Peyer's patch (tissue), 4 donors: ENCODE measurements around the gene TXNDC12. TPM values are rescaled to one million over a fixed set of nuclear protein-coding genes. Genes with fewer than 3 reads are reported as not detected.
A peak's percentile ranks its signal among the peaks of the same experiment; 100 is the strongest.
"Not testable (repeated sequence)": the region's sequence is repeated elsewhere in the genome, so short reads cannot be mapped to it uniquely, and the experiment has no call there.

ENCODE experiments used
- DNase-seq, 3 donors: peaks; one replicate each; pipeline ENCODE4 v3.0.0-alpha.2; 2017 to 2019
- H3K27ac ChIP-seq, 4 donors: fragments of 200-600 bp; sonication (generic); one replicate each; pipeline ENCODE4 v1.5.1; 2016 to 2019
- H3K27me3 ChIP-seq, 2 donors: fragments of 200-600 bp; sonication (generic); one replicate each; pipeline ENCODE4 v1.5.1; 2019
- H3K36me3 ChIP-seq, 3 donors: fragments of 200-600 bp; sonication (generic); one replicate each; pipeline ENCODE4 v1.5.1; 2016 to 2019
- H3K4me1 ChIP-seq, 4 donors: fragments of 200-600 bp; sonication (generic); one replicate each; pipeline ENCODE4 v1.5.1; 2016 to 2019
- H3K4me3 ChIP-seq, 4 donors: fragments of 200-600 bp; sonication (generic); 1 replicate in 3 of 4; 2 replicates in 1 of 4; pipeline ENCODE4 v1.5.1; 2016 to 2019; ENCODE audit warnings: mild to moderate bottlenecking in 1 of 4
- H3K9me3 ChIP-seq, 4 donors: fragments of 200-600 bp; sonication (generic); one replicate each; pipeline ENCODE4 v1.5.1; 2016 to 2019; ENCODE audit warnings: mild to moderate bottlenecking in 1 of 4
- CTCF ChIP-seq, 6 experiments: fragments of 450-650 bp in 4 of 6; fragments of 200-600 bp in 2 of 6; sonication (generic) in 1 of 6; IDR thresholded peaks; one replicate each; pipeline ENCODE4 v1.5.1; 2017 to 2019; ENCODE audit warnings: antibody characterized with exemption in 6 of 6, mild to moderate bottlenecking in 3 of 6, moderate library complexity in 1 of 6
- POLR2A ChIP-seq, 2 donors: fragments of 450-650 bp; IDR thresholded peaks; one replicate each; pipeline ENCODE4 v1.5.1; 2017; ENCODE audit warnings: antibody characterized with exemption in 2 of 2, mild to moderate bottlenecking in 2 of 2, moderate library complexity in 2 of 2
- total RNA-seq, 4 donors: library from RNA; depleted of rRNA; stranded (reverse); fragments of >200 nt; gene quantifications; one replicate each; pipeline ENCODE4 v1.1.0, GENCODE V29; 2016

TXNDC12 gene
- total RNA-seq, 4 donors from 2014 or later: 14.9 to 25.0 (median 23.9) TPM

GRCh38 chr1:52033190-52034049, 21.6 kb downstream of the TXNDC12 start, which contains the start of gene KTI12:
TSS of gene KTI12 (minus strand) at chr1:52033810. CDS start at chr1:52033761, 49 bp downstream.
- H3K9me3 ChIP-seq: no peaks in the 10 kb centered on the region
- peaks cover 0 to 19% (median 3%) of the 10 kb centered on the region in 4 donors for H3K4me1 ChIP-seq
- H3K4me3 ChIP-seq: peak within 1 kb of the TSS; percentile 64 to 82 (median 74)
- H3K36me3 ChIP-seq: peaks cover 0 to 7% (median 0%) of the 10 kb centered on the region in 3 donors
- peak within 1 kb of the TSS; percentile 76 to 89 (median 87) for H3K27ac ChIP-seq
- TF ChIP-seq CTCF (IDR thresholded peaks at IDR 0.05): no peak
- peak; percentile 44 to 57 for TF ChIP-seq POLR2A (IDR thresholded peaks at IDR 0.05)
- no peaks in the 10 kb centered on the region for H3K27me3 ChIP-seq
- peak; percentile 84 to 95 (median 88) for DNase-seq

GRCh38 chr1:52032785-52033131, 22.2 kb downstream of the TXNDC12 start:
- Histone ChIP-seq H3K4me3 (peak overlapping the region; percentile 64 to 82 (median 74)), H3K27ac (peak overlapping the region; percentile 76 to 89 (median 87)), H3K36me3 (peaks cover 0 to under 1% (median 0%) of the 10 kb centered on the region in 3 donors), H3K27me3 (no peaks in the 10 kb centered on the region), H3K4me1 (peaks cover 0 to 19% (median 3%) of the 10 kb centered on the region in 4 donors), H3K9me3 (no peaks in the 10 kb centered on the region)
- DNase-seq: peak; percentile 30 to 62 (median 60)
- no peak for TF ChIP-seq CTCF (IDR thresholded peaks at IDR 0.05)
- TF ChIP-seq POLR2A (IDR thresholded peaks at IDR 0.05): no peak

GRCh38 chr1:52032124-52032784, 22.7 kb downstream of the TXNDC12 start:
- no peaks in the 10 kb centered on the region for H3K27me3 ChIP-seq
- H3K36me3 ChIP-seq: no peaks in the 10 kb centered on the region
- H3K4me1 ChIP-seq: peaks cover 0 to 19% (median 3%) of the 10 kb centered on the region in 4 donors
- no peaks in the 10 kb centered on the region for H3K9me3 ChIP-seq
- TF ChIP-seq POLR2A (IDR thresholded peaks at IDR 0.05): no peak
- no peak for TF ChIP-seq CTCF (IDR thresholded peaks at IDR 0.05)
- H3K4me3 ChIP-seq: peak overlapping the region; percentile 64 to 82 (median 74)
- no peak for DNase-seq
- H3K27ac ChIP-seq: peak overlapping the region in 3 of 4 donors; percentile 87 to 89 (median 87)

GRCh38 chr1:52028839-52029238, 26.2 kb downstream of the TXNDC12 start:
- peaks cover 0 to 19% (median 3%) of the 10 kb centered on the region in 4 donors for H3K4me1 ChIP-seq
- not testable (repeated sequence) for H3K27me3 ChIP-seq, H3K36me3 ChIP-seq, DNase-seq, H3K27ac ChIP-seq, H3K4me3 ChIP-seq, H3K9me3 ChIP-seq

GRCh38 chr1:52028328-52028727, 26.7 kb downstream of the TXNDC12 start:
- Histone ChIP-seq H3K4me1 (peaks cover 0 to 19% (median 3%) of the 10 kb centered on the region in 4 donors), H3K27me3 (no peaks in the 10 kb centered on the region), H3K36me3 (peaks cover 0 to 14% (median 0%) of the 10 kb centered on the region in 3 donors), H3K27ac (no peak overlapping the region), H3K9me3 (no peaks in the 10 kb centered on the region), H3K4me3 (no peak overlapping the region)
- no peak for DNase-seq
- TF ChIP-seq CTCF (IDR thresholded peaks at IDR 0.05) (no peak), POLR2A (IDR thresholded peaks at IDR 0.05) (no peak)

- no peaks in the 10 kb centered on the region for H3K9me3 ChIP-seq
- H3K36me3 ChIP-seq: peaks cover 0 to 29% (median 0%) of the 10 kb centered on the region in 3 donors
- TF ChIP-seq CTCF (IDR thresholded peaks at IDR 0.05) (no peak), POLR2A (IDR thresholded peaks at IDR 0.05) (no peak)
- no peak overlapping the region for H3K4me3 ChIP-seq
- H3K4me1 ChIP-seq: peaks cover 0 to 6% (median 0%) of the 10 kb centered on the region in 4 donors
- H3K27ac ChIP-seq: no peak overlapping the region
- H3K27me3 ChIP-seq: no peaks in the 10 kb centered on the region
- DNase-seq: no peak
Observed at GRCh38 chr1:52026278-52026677, 28.7 kb downstream of the TXNDC12 start.
